Left ventricle myocardium superior (tissue), 1 donor: ENCODE data around the gene BPIFB2. TPM values are rescaled to one million over a fixed set of nuclear protein-coding genes. Genes with fewer than 3 reads are reported as not detected.

Experiments
- ATAC-seq: fragments of 200-7000 bp; cut with Tn5 transposase; one replicate; pipeline ENCODE4 v1.9.1; 2020; ENCODE audit warnings: mild to moderate bottlenecking, moderate library complexity
- DNase-seq: peaks from one replicate; pipeline ENCODE4 v3.0.0-alpha.2; 2020
- intact Hi-C: fragments of 100-400 bp; cut with micrococcal nuclease; formaldehyde crosslinking; loops from one replicate; pipeline ENCODE4 v1.11.0; 2022
- total RNA-seq: library from RNA; stranded (reverse); fragmentation: NEBNext Ultra II Directional; extraction: Animal tissue kit (Norgen Biotek cat#: 25700); gene quantifications from one replicate; pipeline ENCODE4 v1.2.1, GENCODE V29; 2021
- donor health status: DM: no; HTN: yes; CAD: no; lungs with severe emphysema.

Gene BPIFB2
- total RNA-seq, 1 donor from 2014 or later: not detected

GRCh38 chr20:33053291-33054106 lies 46.0 kb downstream of the BPIFB2 start, which contains the start of gene BPIFB3:
Gene BPIFB3 (plus strand): TSS chr20:33053903. CDS start chr20:33055436, 1,533 bp downstream.
- intact Hi-C loops: no loop called here
- ATAC-seq (no peak), DNase-seq (no peak)

- no peak for DNase-seq
- ATAC-seq: no peak
- intact Hi-C loops: no loop called here
Observed at GRCh38 chr20:33054381-33054780, 46.9 kb downstream of the BPIFB2 start.

GRCh38 chr20:33054791-33055190 lies 47.3 kb downstream of the BPIFB2 start:
- intact Hi-C loops: no loop called here
- ATAC-seq (no peak), DNase-seq (no peak)

- ATAC-seq (no peak), DNase-seq (no peak)
- intact Hi-C loops: no loop called here
Observed at GRCh38 chr20:33059136-33059535, 51.6 kb downstream of the BPIFB2 start.

- DNase-seq (no peak), ATAC-seq (no peak)
- intact Hi-C loops: no loop called here
Observed at GRCh38 chr20:33059741-33060390, 52.4 kb downstream of the BPIFB2 start.

GRCh38 chr20:33061658-33062028 lies 54.1 kb downstream of the BPIFB2 start:
- DNase-seq: no peak
- intact Hi-C loops: no loop called here
- ATAC-seq: no peak

- DNase-seq (no peak), ATAC-seq (no peak)
- intact Hi-C loops: no loop called here
Observed at GRCh38 chr20:33062105-33062824, 54.8 kb downstream of the BPIFB2 start.

- ATAC-seq (no peak), DNase-seq (no peak)
- intact Hi-C loops: no loop called here
Observed at GRCh38 chr20:33062825-33063149, 55.3 kb downstream of the BPIFB2 start.

GRCh38 chr20:33063271-33063670 lies 55.8 kb downstream of the BPIFB2 start:
- DNase-seq (no peak), ATAC-seq (no peak)
- intact Hi-C loops: no loop called here

- intact Hi-C loops: no loop called here
- DNase-seq (no peak), ATAC-seq (no peak)
Observed at GRCh38 chr20:33064572-33065287, 57.2 kb downstream of the BPIFB2 start.

- no peak for DNase-seq
- intact Hi-C loops: no loop called here
- ATAC-seq: no peak
Observed at GRCh38 chr20:33065785-33066184, 58.3 kb downstream of the BPIFB2 start.

GRCh38 chr20:33067806-33068205 lies 60.3 kb downstream of the BPIFB2 start:
- DNase-seq (no peak), ATAC-seq (no peak)
- intact Hi-C loops: no loop called here

GRCh38 chr20:33068251-33068939 lies 60.9 kb downstream of the BPIFB2 start:
- intact Hi-C loops: no loop called here
- ATAC-seq: no peak
- no peak for DNase-seq

GRCh38 chr20:33069673-33070072 lies 62.2 kb downstream of the BPIFB2 start:
- intact Hi-C loops: no loop called here
- DNase-seq (no peak), ATAC-seq (no peak)

- no peak for DNase-seq
- no peak for ATAC-seq
- intact Hi-C loops: no loop called here
Observed at GRCh38 chr20:33070111-33071053, 62.9 kb downstream of the BPIFB2 start.

- DNase-seq (no peak), ATAC-seq (no peak)
- intact Hi-C loops: no loop called here
Observed at GRCh38 chr20:33071198-33071597, 63.7 kb downstream of the BPIFB2 start.

GRCh38 chr20:33072362-33072761 lies 64.9 kb downstream of the BPIFB2 start:
- intact Hi-C loops: no loop called here
- ATAC-seq (no peak), DNase-seq (no peak)

GRCh38 chr20:33072813-33073212 lies 65.3 kb downstream of the BPIFB2 start:
- no peak for DNase-seq
- intact Hi-C loops: no loop called here
- no peak for ATAC-seq
